ENCODE measurements around the gene CSE1L.
"Not testable (repeated sequence)": the region's sequence is repeated elsewhere in the genome, so short reads cannot be mapped to it uniquely, and the experiment has no call there.

CSE1L gene

GRCh38 chr20:49074521-49074920 lies 28.4 kb downstream of the CSE1L start:
- no peak for DNase-seq

GRCh38 chr20:49078310-49078709 lies 32.2 kb downstream of the CSE1L start:
- DNase-seq, result no peak

GRCh38 chr20:49082295-49082694 lies 36.2 kb downstream of the CSE1L start:
- DNase-seq, result not testable (repeated sequence)

GRCh38 chr20:49091104-49091503 lies 45.0 kb downstream of the CSE1L start:
- no peak for DNase-seq

- DNase-seq, result no peak
These were observed 45.6 kb downstream of the CSE1L start for GRCh38 chr20:49091762-49092161.

GRCh38 chr20:49096203-49096730 lies 50.2 kb downstream of the CSE1L start:
- DNase-seq, result no peak

- no peak for DNase-seq
These were observed 51.0 kb downstream of the CSE1L start for GRCh38 chr20:49097159-49097558.

- no peak for DNase-seq
These were observed 52.0 kb downstream of the CSE1L start for GRCh38 chr20:49098136-49098535.

GRCh38 chr20:49099011-49099410 lies 52.9 kb downstream of the CSE1L start:
- no peak for DNase-seq

GRCh38 chr20:49100292-49100691 lies 54.2 kb downstream of the CSE1L start:
- DNase-seq, result not testable (repeated sequence)

- DNase-seq, result peak; percentile 65
These were observed 54.9 kb downstream of the CSE1L start for GRCh38 chr20:49100972-49101371.

- DNase-seq, result no peak
These were observed 56.9 kb downstream of the CSE1L start for GRCh38 chr20:49103019-49103418.

- DNase-seq, result no peak
These were observed 57.7 kb downstream of the CSE1L start for GRCh38 chr20:49103647-49104364.

- DNase-seq, result no peak
These were observed 58.2 kb downstream of the CSE1L start for GRCh38 chr20:49104365-49104648.

- DNase-seq, result not testable (repeated sequence)
These were observed 59.0 kb downstream of the CSE1L start for GRCh38 chr20:49104979-49105547.

- DNase-seq, result no peak
These were observed 60.2 kb downstream of the CSE1L start for GRCh38 chr20:49106328-49106727.

- no peak for DNase-seq
These were observed 64.9 kb downstream of the CSE1L start for GRCh38 chr20:49110767-49111694.

- DNase-seq, result no peak
These were observed 66.6 kb downstream of the CSE1L start for GRCh38 chr20:49112596-49113274.

- no peak for DNase-seq
These were observed 69.5 kb downstream of the CSE1L start for GRCh38 chr20:49115564-49115963.

GRCh38 chr20:49118307-49118706 lies 72.2 kb downstream of the CSE1L start:
- DNase-seq, result no peak

GRCh38 chr20:49119988-49120387 lies 73.9 kb downstream of the CSE1L start:
- no peak for DNase-seq

GRCh38 chr20:49122920-49123319 lies 76.8 kb downstream of the CSE1L start:
- DNase-seq, result no peak

GRCh38 chr20:49123982-49124381 lies 77.9 kb downstream of the CSE1L start:
- DNase-seq, result no peak

Data from MV-4-11 (cell line).